ENCODE data around the gene CTSL. TPM values are rescaled to one million over a fixed set of nuclear protein-coding genes. Genes with fewer than 3 reads are reported as not detected.

Gene CTSL
- total and polyA plus RNA-seq, 7 experiments from 2014 or later = 3.7 to 67.9 (median 14.9) TPM

DNA sequence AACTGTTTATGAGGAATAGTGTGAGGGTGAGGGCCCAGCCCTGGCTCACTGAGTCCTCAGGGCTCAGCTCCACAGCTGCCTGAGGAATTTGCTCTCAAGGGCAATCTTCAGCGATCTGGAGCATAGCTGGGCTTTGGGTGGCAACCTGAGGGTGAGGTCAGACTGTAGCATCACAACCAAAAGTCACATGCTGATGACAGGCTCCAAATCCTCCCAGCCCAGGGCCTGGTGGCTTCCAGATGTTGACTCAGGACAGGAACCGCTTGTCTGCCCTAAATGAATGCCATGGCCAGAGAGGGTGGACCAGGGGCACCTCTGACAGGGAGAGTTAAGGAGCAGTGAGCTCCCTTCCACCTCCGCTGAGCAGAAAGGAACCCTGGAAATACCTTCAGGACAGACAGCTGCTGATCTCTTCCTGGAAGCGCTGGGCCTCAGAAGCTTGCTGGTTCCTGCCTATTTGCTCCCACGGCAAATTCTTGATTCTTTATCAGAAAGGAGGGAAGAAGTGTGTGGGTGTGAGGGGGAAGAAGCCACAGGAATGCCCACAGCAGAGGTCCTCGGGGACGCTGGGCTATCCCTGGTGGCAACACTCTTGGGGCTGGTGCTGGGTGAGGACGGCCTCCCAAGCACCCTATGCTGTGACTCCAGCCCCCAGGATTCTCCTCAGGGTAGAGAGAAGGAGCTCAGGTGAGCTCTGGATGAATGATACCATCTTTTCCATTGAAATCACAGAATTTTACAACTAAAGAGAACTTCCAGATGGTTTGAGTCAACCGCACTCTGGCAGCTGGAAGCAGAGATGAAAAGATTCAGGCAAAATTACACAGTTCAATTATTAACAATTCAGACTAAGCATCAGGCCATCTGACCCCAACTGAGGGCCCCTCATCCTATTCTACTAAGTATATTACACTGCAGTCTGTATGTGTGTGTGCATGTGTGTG is 13.8 kb upstream of the CTSL start:
- Histone ChIP-seq H3K27me3 (ENCODE audit: control insufficient read depth in 2 of 2, insufficient read depth in 2 of 2, low read length in 2 of 2) (no peaks in the 10 kb centered on the region), H3K36me3 (ENCODE audit: control insufficient read depth in 2 of 3, insufficient read depth in 3 of 3, low read length in 3 of 3) (no peaks in the 10 kb centered on the region), H3K9me3 (ENCODE audit: control insufficient read depth in 2 of 3, low read length in 3 of 3) (no peaks in the 10 kb centered on the region), H3K4me1 (ENCODE audit: control insufficient read depth in 2 of 2, insufficient read depth in 2 of 2, low read length in 2 of 2) (peaks cover 0 to 29% of the 10 kb centered on the region in 2 donors), H3K4me3 (ENCODE audit: low read length) (no peak overlapping the region), H3K27ac (ENCODE audit: low read depth, low read length) (no peak overlapping the region)
- DNase-seq (no peak), ATAC-seq (peak; percentile 39)
- peaks cover 0 to 31% (median 0%) of the 10 kb centered on the region in 5 donors for H3K27me3 Mint-ChIP-seq
- intact Hi-C loops (cut with micrococcal nuclease) = no loop called here
- no peak overlapping the region for H3K4me3 Mint-ChIP-seq
- H3K9me3 Mint-ChIP-seq = peaks cover 0 to 1% (median 0%) of the 10 kb centered on the region in 11 donors
- CTCF ChIA-PET = interaction anchor here (1.3 to 1.6 kb wide), 2 partner anchors 25 to 28 kb away, joined by 4 read pairs; no protein-coding TSS in a partner anchor
- H3K4me1 Mint-ChIP-seq = peaks cover 28 to 55% (median 43%) of the 10 kb centered on the region in 7 donors
- POLR2A ChIA-PET = interaction anchor here (5.9 kb wide), 1 partner anchor 14 kb away, joined by 51 read pairs; the partner anchor contains the start of gene CTSL
- H3K36me3 Mint-ChIP-seq = peaks cover 0 to 3% (median 0%) of the 10 kb centered on the region in 5 donors
- peak overlapping the region in 3 of 9 donors; percentile 6 to 57 (median 43) for H3K27ac Mint-ChIP-seq

DNA sequence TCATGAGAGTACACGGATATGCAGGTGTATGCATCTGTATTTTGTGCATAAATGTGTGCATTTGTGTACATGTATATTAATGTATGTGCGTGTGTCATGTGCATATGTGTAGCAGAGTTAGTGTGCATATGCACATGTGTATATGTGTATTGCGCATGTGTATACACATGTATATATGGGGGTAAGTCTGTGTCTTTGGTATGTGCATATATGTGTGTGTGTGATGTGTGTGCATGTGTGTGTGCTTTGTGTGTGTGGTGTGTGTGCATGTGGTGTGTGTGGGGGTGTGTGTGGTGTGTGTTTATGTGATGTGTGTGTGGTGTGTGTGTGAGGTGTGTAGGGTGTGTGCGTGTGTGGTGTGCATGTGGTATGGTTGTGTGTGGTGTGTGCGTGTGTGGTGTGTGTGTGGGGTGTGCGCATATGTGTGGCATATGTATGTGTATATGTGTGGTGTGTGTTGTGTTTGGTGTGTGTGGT is 13.1 kb upstream of the CTSL start:
- POLR2A ChIA-PET = no interaction called here
- H3K4me3 ChIP-seq (ENCODE audit: low read length) = no peak overlapping the region
- H3K27ac Mint-ChIP-seq = peak overlapping the region in 5 of 9 donors; percentile 6 to 77 (median 43)
- peaks cover 23 to 49% (median 37%) of the 10 kb centered on the region in 7 donors for H3K4me1 Mint-ChIP-seq
- no peaks in the 10 kb centered on the region for H3K36me3 ChIP-seq (ENCODE audit: control insufficient read depth in 2 of 3, insufficient read depth in 3 of 3, low read length in 3 of 3)
- ATAC-seq (no peak), DNase-seq (no peak)
- H3K36me3 Mint-ChIP-seq = no peaks in the 10 kb centered on the region
- no peaks in the 10 kb centered on the region for H3K27me3 ChIP-seq (ENCODE audit: control insufficient read depth in 2 of 2, insufficient read depth in 2 of 2, low read length in 2 of 2)
- intact Hi-C loops (cut with micrococcal nuclease) = no loop called here
- no peaks in the 10 kb centered on the region for H3K9me3 ChIP-seq (ENCODE audit: control insufficient read depth in 2 of 3, low read length in 3 of 3)
- peaks cover 0 to 1% (median 0%) of the 10 kb centered on the region in 11 donors for H3K9me3 Mint-ChIP-seq
- H3K27me3 Mint-ChIP-seq = peaks cover 0 to 28% (median 0%) of the 10 kb centered on the region in 5 donors
- peak overlapping the region in 2 of 10 donors; percentile 0 to 3 for H3K4me3 Mint-ChIP-seq
- CTCF ChIA-PET = interaction anchor here (1.3 kb wide), 1 partner anchor 26 kb away, joined by 4 read pairs; no protein-coding TSS in a partner anchor
- H3K4me1 ChIP-seq (ENCODE audit: control insufficient read depth in 2 of 2, insufficient read depth in 2 of 2, low read length in 2 of 2) = peaks cover 0 to 27% of the 10 kb centered on the region in 2 donors
- no peak overlapping the region for H3K27ac ChIP-seq (ENCODE audit: low read depth, low read length)

DNA sequence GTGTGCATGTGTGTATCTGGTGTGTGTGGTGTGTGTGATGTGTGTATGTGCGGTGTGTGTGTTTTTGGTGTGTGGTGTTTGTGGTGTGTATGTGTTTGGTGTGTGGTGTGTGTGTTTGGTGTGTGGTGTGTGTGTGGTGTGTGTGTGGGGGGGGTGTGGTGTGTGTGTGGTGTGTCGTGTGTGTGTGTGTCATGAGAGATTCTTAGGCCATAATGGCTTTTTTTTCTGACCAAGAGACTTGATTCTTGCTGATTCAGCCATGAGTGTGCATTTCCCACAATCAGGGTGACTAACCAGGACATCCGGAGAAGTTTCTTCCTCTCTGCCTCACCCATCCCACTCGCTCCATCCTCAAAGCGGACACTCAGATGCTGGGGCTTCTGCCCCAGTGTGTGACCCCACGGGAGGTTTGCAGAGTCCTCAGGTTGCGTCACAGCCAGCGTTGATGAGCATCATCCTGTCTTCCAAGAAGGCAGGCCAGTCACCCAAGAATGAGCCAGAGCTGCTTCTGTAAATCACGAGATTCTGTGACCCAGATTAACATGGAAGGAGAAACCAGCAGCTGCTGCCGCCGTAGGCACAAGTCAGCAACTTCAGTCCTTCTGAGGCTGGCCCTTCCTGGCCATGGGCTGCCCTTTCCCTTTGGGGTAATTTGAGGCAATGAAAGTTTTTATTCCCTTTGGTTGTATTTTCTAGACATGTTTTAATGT is 12.5 kb upstream of the CTSL start:
- Mint-ChIP-seq H3K9me3 (peaks cover 0 to 1% (median 0%) of the 10 kb centered on the region in 11 donors), H3K36me3 (no peaks in the 10 kb centered on the region), H3K27me3 (peaks cover 0 to 30% (median 0%) of the 10 kb centered on the region in 5 donors), H3K4me3 (peak overlapping the region in 1 of 10 donors; percentile 39), H3K27ac (peak overlapping the region in 3 of 9 donors; percentile 38 to 44 (median 43)), H3K4me1 (peaks cover 18 to 44% (median 32%) of the 10 kb centered on the region in 7 donors)
- POLR2A ChIA-PET = interaction anchor here (1.1 kb wide), 1 partner anchor 12 kb away, joined by 4 read pairs; the partner anchor contains the start of gene CTSL
- no peak overlapping the region for H3K4me3 ChIP-seq (ENCODE audit: low read length)
- H3K27ac ChIP-seq (ENCODE audit: low read depth, low read length) = no peak overlapping the region
- no peaks in the 10 kb centered on the region for H3K36me3 ChIP-seq (ENCODE audit: control insufficient read depth in 2 of 3, insufficient read depth in 3 of 3, low read length in 3 of 3)
- H3K9me3 ChIP-seq (ENCODE audit: control insufficient read depth in 2 of 3, low read length in 3 of 3) = no peaks in the 10 kb centered on the region
- DNase-seq (no peak), ATAC-seq (peak; percentile 87)
- no peaks in the 10 kb centered on the region for H3K27me3 ChIP-seq (ENCODE audit: control insufficient read depth in 2 of 2, insufficient read depth in 2 of 2, low read length in 2 of 2)
- peaks cover 0 to 22% of the 10 kb centered on the region in 2 donors for H3K4me1 ChIP-seq (ENCODE audit: control insufficient read depth in 2 of 2, insufficient read depth in 2 of 2, low read length in 2 of 2)
- intact Hi-C loops (cut with micrococcal nuclease) = no loop called here
- CTCF ChIA-PET = interaction anchor here (1.6 kb wide), 1 partner anchor 13 kb away, joined by 3 read pairs; the partner anchor contains the start of gene CTSL

DNA sequence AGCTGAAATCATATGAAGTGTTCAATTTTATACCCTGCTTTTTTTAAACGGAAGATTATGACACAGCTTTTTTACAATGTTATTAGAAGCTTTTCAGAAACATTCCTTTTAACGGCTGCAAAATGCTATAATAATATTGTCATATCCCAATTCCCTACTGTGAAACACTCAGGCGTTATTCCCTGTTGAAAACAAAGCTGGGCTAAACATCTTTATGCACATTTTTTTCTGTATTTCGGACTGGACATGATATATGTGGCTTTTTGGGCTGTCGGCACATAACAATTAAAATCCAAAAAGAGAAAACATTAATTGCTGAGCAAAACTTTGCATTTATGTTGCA is 12.0 kb upstream of the CTSL start:
- intact Hi-C loops (cut with micrococcal nuclease) = no loop called here
- Histone ChIP-seq H3K4me3 (ENCODE audit: low read length) (no peak overlapping the region), H3K27ac (ENCODE audit: low read depth, low read length) (no peak overlapping the region), H3K9me3 (ENCODE audit: control insufficient read depth in 2 of 3, low read length in 3 of 3) (no peaks in the 10 kb centered on the region), H3K4me1 (ENCODE audit: control insufficient read depth in 2 of 2, insufficient read depth in 2 of 2, low read length in 2 of 2) (peaks cover 0 to 17% of the 10 kb centered on the region in 2 donors), H3K36me3 (ENCODE audit: control insufficient read depth in 2 of 3, insufficient read depth in 3 of 3, low read length in 3 of 3) (no peaks in the 10 kb centered on the region), H3K27me3 (ENCODE audit: control insufficient read depth in 2 of 2, insufficient read depth in 2 of 2, low read length in 2 of 2) (no peaks in the 10 kb centered on the region)
- Mint-ChIP-seq H3K4me1 (peaks cover 18 to 39% (median 29%) of the 10 kb centered on the region in 7 donors), H3K9me3 (peaks cover 0 to 1% (median 0%) of the 10 kb centered on the region in 11 donors), H3K27ac (peak overlapping the region in 1 of 9 donors; percentile 38), H3K4me3 (no peak overlapping the region), H3K27me3 (peaks cover 0 to 33% (median 0%) of the 10 kb centered on the region in 5 donors), H3K36me3 (no peaks in the 10 kb centered on the region)
- CTCF ChIA-PET = interaction anchor here (1.6 kb wide), 1 partner anchor 12 kb away, joined by 3 read pairs; the partner anchor contains the start of gene CTSL
- DNase-seq (no peak), ATAC-seq (no peak)
- POLR2A ChIA-PET = interaction anchor here (1.1 kb wide), 1 partner anchor 12 kb away, joined by 4 read pairs; the partner anchor contains the start of gene CTSL

DNA sequence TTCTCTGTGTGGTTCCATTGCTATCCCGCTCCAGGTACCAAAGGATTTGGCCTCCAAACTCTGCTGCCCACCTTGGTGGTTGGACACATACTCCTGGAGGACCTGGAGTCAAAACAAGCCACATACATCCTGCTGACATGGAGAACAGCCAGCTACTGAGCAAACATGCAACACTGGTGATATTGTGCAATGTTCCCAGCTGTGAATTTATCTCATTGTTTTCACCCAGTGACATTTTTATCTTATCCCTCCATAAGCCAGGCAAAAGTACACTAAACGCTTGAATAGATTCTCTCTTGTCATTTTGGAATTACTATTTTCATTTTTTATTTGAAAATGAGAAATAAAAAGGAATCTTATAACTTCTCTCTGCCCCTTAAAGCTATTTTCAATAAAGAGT is 11.1 kb upstream of the CTSL start:
- Histone ChIP-seq H3K27me3 (ENCODE audit: control insufficient read depth in 2 of 2, insufficient read depth in 2 of 2, low read length in 2 of 2) (no peaks in the 10 kb centered on the region), H3K9me3 (ENCODE audit: control insufficient read depth in 2 of 3, low read length in 3 of 3) (no peaks in the 10 kb centered on the region), H3K4me3 (ENCODE audit: low read length) (no peak overlapping the region), H3K4me1 (ENCODE audit: control insufficient read depth in 2 of 2, insufficient read depth in 2 of 2, low read length in 2 of 2) (peaks cover 0 to 8% of the 10 kb centered on the region in 2 donors), H3K36me3 (ENCODE audit: control insufficient read depth in 2 of 3, insufficient read depth in 3 of 3, low read length in 3 of 3) (no peaks in the 10 kb centered on the region), H3K27ac (ENCODE audit: low read depth, low read length) (no peak overlapping the region)
- H3K27ac Mint-ChIP-seq = no peak overlapping the region
- no peak overlapping the region for H3K4me3 Mint-ChIP-seq
- CTCF ChIA-PET = interaction anchor here (1.6 kb wide), 1 partner anchor 11 kb away, joined by 3 read pairs; the partner anchor contains the start of gene CTSL
- POLR2A ChIA-PET = no interaction called here
- H3K27me3 Mint-ChIP-seq = peaks cover 0 to 33% (median 0%) of the 10 kb centered on the region in 5 donors
- H3K9me3 Mint-ChIP-seq = peaks cover 0 to 1% (median 0%) of the 10 kb centered on the region in 11 donors
- H3K4me1 Mint-ChIP-seq = peaks cover 15 to 30% (median 21%) of the 10 kb centered on the region in 7 donors
- intact Hi-C loops (cut with micrococcal nuclease) = no loop called here
- no peaks in the 10 kb centered on the region for H3K36me3 Mint-ChIP-seq
- no peak for DNase-seq
- ATAC-seq = no peak

DNA sequence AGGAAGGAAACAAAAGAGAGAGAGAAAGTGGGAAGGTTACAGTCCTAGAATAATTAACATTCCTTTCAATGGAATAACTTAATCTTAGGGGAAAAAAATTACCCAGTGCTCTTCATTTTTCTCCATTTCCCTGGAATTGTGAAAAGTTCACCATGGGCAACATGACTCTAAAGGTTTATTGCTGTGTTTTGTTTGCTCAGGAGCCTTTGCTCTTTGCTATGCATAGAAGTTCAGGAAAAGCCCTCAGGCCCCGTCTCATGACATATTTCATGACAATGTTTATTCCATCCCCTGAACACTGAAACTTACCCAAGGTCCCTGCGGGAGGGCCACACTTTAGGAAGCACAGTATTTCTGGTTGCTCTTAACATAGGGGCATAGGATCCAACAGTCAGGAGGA is 9.8 kb upstream of the CTSL start:
- H3K27ac ChIP-seq (ENCODE audit: low read depth, low read length) = no peak overlapping the region
- H3K9me3 ChIP-seq (ENCODE audit: control insufficient read depth in 2 of 3, low read length in 3 of 3) = no peaks in the 10 kb centered on the region
- ChIA-PET CTCF (no interaction called here), POLR2A (no interaction called here)
- Mint-ChIP-seq H3K4me1 (peaks cover 7 to 24% (median 14%) of the 10 kb centered on the region in 7 donors), H3K9me3 (peaks cover 0 to 1% (median 0%) of the 10 kb centered on the region in 11 donors), H3K36me3 (no peaks in the 10 kb centered on the region), H3K27me3 (peaks cover 0 to 37% (median 0%) of the 10 kb centered on the region in 5 donors), H3K27ac (peak overlapping the region in 1 of 9 donors; percentile 31), H3K4me3 (no peak overlapping the region)
- no peaks in the 10 kb centered on the region for H3K27me3 ChIP-seq (ENCODE audit: control insufficient read depth in 2 of 2, insufficient read depth in 2 of 2, low read length in 2 of 2)
- no peak overlapping the region for H3K4me3 ChIP-seq (ENCODE audit: low read length)
- DNase-seq (no peak), ATAC-seq (no peak)
- H3K36me3 ChIP-seq (ENCODE audit: control insufficient read depth in 2 of 3, insufficient read depth in 3 of 3, low read length in 3 of 3) = no peaks in the 10 kb centered on the region
- no peaks in the 10 kb centered on the region for H3K4me1 ChIP-seq (ENCODE audit: control insufficient read depth in 2 of 2, insufficient read depth in 2 of 2, low read length in 2 of 2)
- intact Hi-C loops (cut with micrococcal nuclease) = no loop called here
